ENCODE data around the gene APOB. TPM values are rescaled to one million over a fixed set of nuclear protein-coding genes. Genes with fewer than 3 reads are reported as not detected.

Gene APOB
- total and polyA plus RNA-seq, 2 of the 8 experiments (the other 6 are each of a cell fraction or from before 2014, with no cell fraction given), result 0.15 to 0.61 TPM

DNA sequence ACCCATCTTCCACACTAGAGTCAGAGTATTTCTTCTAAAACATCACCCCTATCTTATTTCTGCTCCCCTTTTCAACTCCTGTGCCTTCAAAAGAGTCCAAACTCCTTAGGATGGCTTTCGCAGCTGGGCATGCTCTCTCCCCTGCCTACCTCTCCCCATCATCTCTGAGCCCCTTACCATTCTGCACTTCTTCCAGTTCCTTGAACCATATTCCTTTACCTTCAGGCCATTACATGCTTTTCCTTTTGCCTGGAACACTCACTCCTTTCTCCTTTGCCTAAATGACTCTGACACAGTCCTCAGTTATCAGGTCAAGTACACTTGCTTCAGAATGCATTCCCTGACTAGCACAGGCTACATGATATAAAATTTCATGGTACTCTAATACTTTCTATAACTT lies 22.4 kb downstream of the APOB start (continued):
- TF ChIP-seq, protein P1, sequence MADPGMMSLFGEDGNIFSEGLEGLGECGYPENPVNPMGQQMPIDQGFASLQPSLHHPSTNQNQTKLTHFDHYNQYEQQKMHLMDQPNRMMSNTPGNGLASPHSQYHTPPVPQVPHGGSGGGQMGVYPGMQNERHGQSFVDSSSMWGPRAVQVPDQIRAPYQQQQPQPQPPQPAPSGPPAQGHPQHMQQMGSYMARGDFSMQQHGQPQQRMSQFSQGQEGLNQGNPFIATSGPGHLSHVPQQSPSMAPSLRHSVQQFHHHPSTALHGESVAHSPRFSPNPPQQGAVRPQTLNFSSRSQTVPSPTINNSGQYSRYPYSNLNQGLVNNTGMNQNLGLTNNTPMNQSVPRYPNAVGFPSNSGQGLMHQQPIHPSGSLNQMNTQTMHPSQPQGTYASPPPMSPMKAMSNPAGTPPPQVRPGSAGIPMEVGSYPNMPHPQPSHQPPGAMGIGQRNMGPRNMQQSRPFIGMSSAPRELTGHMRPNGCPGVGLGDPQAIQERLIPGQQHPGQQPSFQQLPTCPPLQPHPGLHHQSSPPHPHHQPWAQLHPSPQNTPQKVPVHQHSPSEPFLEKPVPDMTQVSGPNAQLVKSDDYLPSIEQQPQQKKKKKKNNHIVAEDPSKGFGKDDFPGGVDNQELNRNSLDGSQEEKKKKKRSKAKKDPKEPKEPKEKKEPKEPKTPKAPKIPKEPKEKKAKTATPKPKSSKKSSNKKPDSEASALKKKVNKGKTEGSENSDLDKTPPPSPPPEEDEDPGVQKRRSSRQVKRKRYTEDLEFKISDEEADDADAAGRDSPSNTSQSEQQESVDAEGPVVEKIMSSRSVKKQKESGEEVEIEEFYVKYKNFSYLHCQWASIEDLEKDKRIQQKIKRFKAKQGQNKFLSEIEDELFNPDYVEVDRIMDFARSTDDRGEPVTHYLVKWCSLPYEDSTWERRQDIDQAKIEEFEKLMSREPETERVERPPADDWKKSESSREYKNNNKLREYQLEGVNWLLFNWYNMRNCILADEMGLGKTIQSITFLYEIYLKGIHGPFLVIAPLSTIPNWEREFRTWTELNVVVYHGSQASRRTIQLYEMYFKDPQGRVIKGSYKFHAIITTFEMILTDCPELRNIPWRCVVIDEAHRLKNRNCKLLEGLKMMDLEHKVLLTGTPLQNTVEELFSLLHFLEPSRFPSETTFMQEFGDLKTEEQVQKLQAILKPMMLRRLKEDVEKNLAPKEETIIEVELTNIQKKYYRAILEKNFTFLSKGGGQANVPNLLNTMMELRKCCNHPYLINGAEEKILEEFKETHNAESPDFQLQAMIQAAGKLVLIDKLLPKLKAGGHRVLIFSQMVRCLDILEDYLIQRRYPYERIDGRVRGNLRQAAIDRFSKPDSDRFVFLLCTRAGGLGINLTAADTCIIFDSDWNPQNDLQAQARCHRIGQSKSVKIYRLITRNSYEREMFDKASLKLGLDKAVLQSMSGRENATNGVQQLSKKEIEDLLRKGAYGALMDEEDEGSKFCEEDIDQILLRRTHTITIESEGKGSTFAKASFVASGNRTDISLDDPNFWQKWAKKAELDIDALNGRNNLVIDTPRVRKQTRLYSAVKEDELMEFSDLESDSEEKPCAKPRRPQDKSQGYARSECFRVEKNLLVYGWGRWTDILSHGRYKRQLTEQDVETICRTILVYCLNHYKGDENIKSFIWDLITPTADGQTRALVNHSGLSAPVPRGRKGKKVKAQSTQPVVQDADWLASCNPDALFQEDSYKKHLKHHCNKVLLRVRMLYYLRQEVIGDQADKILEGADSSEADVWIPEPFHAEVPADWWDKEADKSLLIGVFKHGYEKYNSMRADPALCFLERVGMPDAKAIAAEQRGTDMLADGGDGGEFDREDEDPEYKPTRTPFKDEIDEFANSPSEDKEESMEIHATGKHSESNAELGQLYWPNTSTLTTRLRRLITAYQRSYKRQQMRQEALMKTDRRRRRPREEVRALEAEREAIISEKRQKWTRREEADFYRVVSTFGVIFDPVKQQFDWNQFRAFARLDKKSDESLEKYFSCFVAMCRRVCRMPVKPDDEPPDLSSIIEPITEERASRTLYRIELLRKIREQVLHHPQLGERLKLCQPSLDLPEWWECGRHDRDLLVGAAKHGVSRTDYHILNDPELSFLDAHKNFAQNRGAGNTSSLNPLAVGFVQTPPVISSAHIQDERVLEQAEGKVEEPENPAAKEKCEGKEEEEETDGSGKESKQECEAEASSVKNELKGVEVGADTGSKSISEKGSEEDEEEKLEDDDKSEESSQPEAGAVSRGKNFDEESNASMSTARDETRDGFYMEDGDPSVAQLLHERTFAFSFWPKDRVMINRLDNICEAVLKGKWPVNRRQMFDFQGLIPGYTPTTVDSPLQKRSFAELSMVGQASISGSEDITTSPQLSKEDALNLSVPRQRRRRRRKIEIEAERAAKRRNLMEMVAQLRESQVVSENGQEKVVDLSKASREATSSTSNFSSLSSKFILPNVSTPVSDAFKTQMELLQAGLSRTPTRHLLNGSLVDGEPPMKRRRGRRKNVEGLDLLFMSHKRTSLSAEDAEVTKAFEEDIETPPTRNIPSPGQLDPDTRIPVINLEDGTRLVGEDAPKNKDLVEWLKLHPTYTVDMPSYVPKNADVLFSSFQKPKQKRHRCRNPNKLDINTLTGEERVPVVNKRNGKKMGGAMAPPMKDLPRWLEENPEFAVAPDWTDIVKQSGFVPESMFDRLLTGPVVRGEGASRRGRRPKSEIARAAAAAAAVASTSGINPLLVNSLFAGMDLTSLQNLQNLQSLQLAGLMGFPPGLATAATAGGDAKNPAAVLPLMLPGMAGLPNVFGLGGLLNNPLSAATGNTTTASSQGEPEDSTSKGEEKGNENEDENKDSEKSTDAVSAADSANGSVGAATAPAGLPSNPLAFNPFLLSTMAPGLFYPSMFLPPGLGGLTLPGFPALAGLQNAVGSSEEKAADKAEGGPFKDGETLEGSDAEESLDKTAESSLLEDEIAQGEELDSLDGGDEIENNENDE (IDR thresholded peaks at IDR 0.05; ENCODE audit: insufficient replicate concordance, low read length), result no peak
- TF ChIP-seq SP2 (IDR thresholded peaks at IDR 0.05; ENCODE audit: low read length), result no peak
- TF ChIP-seq SP4 (IDR thresholded peaks at IDR 0.05; ENCODE audit: low read length), result no peak
- TF ChIP-seq BACH1 (IDR thresholded peaks at IDR 0.05; ENCODE audit: low read length), result no peak
- no peak for TF ChIP-seq TAF7 (optimal IDR thresholded peaks at IDR 0.05; ENCODE audit: borderline replicate concordance, low read depth, low read length)
- TF ChIP-seq SAP30 (IDR thresholded peaks at IDR 0.05; ENCODE audit: insufficient read depth, insufficient replicate concordance, low read length), result no peak
- no peak for TF ChIP-seq CTBP2 (IDR thresholded peaks at IDR 0.05; ENCODE audit: borderline replicate concordance, insufficient read depth, insufficient read length, low read length)
- TF ChIP-seq CEBPB (IDR thresholded peaks at IDR 0.05; ENCODE audit: low read depth, low read length), result no peak
- TF ChIP-seq NANOG (IDR thresholded peaks at IDR 0.05; ENCODE audit: insufficient read depth, low read depth, low read length, poor library complexity, severe bottlenecking), result no peak
- TF ChIP-seq SIN3A (conservative IDR thresholded peaks at IDR 0.05 in 1 of 2, IDR thresholded peaks at IDR 0.05 in 1 of 2; ENCODE audit: low read depth in 1 of 2, low read length in 2 of 2), result no peak
- no peak for TF ChIP-seq CHD2 (IDR thresholded peaks at IDR 0.05; ENCODE audit: low read length)

Measured in H1 (cell line).